ENCODE results near the gene TMEM98.
"Not testable (repeated sequence)": the region's sequence is repeated elsewhere in the genome, so short reads cannot be mapped to it uniquely, and the experiment has no call there.

TMEM98 gene

GRCh38 chr17:32943647-32944191 lies 15.8 kb downstream of the TMEM98 start:
- FAIRE-seq: no peak

GRCh38 chr17:32944248-32945020 lies 16.5 kb downstream of the TMEM98 start:
- no peak for FAIRE-seq

GRCh38 chr17:32946375-32947135 lies 18.6 kb downstream of the TMEM98 start:
- FAIRE-seq: no peak

GRCh38 chr17:32947736-32948135 lies 19.8 kb downstream of the TMEM98 start:
- FAIRE-seq: no peak

- FAIRE-seq: no peak
These were observed 21.2 kb downstream of the TMEM98 start for GRCh38 chr17:32949181-32949580.

GRCh38 chr17:32952491-32952890 lies 24.5 kb downstream of the TMEM98 start:
- FAIRE-seq: not testable (repeated sequence)

GRCh38 chr17:32953045-32953444 lies 25.1 kb downstream of the TMEM98 start:
- no peak for FAIRE-seq

GRCh38 chr17:32953857-32954256 lies 25.9 kb downstream of the TMEM98 start:
- no peak for FAIRE-seq

- no peak for FAIRE-seq
These were observed 26.5 kb downstream of the TMEM98 start for GRCh38 chr17:32954477-32954876.

GRCh38 chr17:32955155-32955554 lies 27.2 kb downstream of the TMEM98 start:
- FAIRE-seq: no peak

GRCh38 chr17:32956240-32956970 lies 28.5 kb downstream of the TMEM98 start:
- FAIRE-seq: no peak

- FAIRE-seq: peak; percentile 85
These were observed 30.5 kb downstream of the TMEM98 start for GRCh38 chr17:32958418-32958817.

- no peak for FAIRE-seq
These were observed 32.9 kb downstream of the TMEM98 start for GRCh38 chr17:32960815-32961214.

GRCh38 chr17:32962320-32962711 lies 34.4 kb downstream of the TMEM98 start:
- FAIRE-seq: no peak

GRCh38 chr17:32964541-32964940 lies 36.6 kb downstream of the TMEM98 start:
- FAIRE-seq: no peak

- FAIRE-seq: not testable (repeated sequence)
These were observed 41.3 kb downstream of the TMEM98 start for GRCh38 chr17:32969231-32969630.

GRCh38 chr17:32970281-32970680 lies 42.3 kb downstream of the TMEM98 start:
- FAIRE-seq: peak; percentile 93

GRCh38 chr17:32971171-32971570 lies 43.2 kb downstream of the TMEM98 start:
- FAIRE-seq: no peak

- FAIRE-seq: no peak
These were observed 48.2 kb downstream of the TMEM98 start for GRCh38 chr17:32976131-32976530.

- FAIRE-seq: no peak
These were observed 48.7 kb downstream of the TMEM98 start for GRCh38 chr17:32976605-32977004.

GRCh38 chr17:32980230-32980629 lies 52.3 kb downstream of the TMEM98 start:
- no peak for FAIRE-seq

- not testable (repeated sequence) for FAIRE-seq
These were observed 53.7 kb downstream of the TMEM98 start for GRCh38 chr17:32981611-32982010.
